Gastrocnemius medialis (tissue), 4 donors: ENCODE measurements around the gene KCNJ15. TPM values are rescaled to one million over a fixed set of nuclear protein-coding genes. Genes with fewer than 3 reads are reported as not detected.

Experiments used
- ATAC-seq, 2 donors: fragments of 150-250 bp; one replicate each; pipeline ENCODE4 v1.9.1; 2016
- DNase-seq, 2 donors: peaks; one replicate each; pipeline ENCODE4 v3.0.0-alpha.2; 2019
- H3K27ac ChIP-seq, 4 donors: fragments of 200-600 bp; sonication (generic); 1 replicate in 1 of 4; 2 replicates in 3 of 4; pipeline ENCODE4 v1.5.1; 2016 to 2018; ENCODE audit warnings: mild to moderate bottlenecking in 2 of 4, moderate library complexity in 1 of 4
- H3K27me3 ChIP-seq, 3 donors: fragments of 200-600 bp; sonication (generic) in 2 of 3; 1 replicate in 1 of 3; 2 replicates in 2 of 3; pipeline versions ENCODE4 v1.5.1 to v1.6.0; 2016 to 2019; ENCODE audit warnings: mild to moderate bottlenecking in 1 of 3, moderate library complexity in 1 of 3
- H3K36me3 ChIP-seq, 2 donors: fragments of 200-600 bp; sonication (generic) in 1 of 2; one replicate each; pipeline ENCODE4 v1.5.1; 2017 to 2018
- H3K4me1 ChIP-seq, 2 donors: fragments of 200-600 bp; sonication (generic) in 1 of 2; one replicate each; pipeline ENCODE4 v1.5.1; 2016 to 2017; ENCODE audit warnings: mild to moderate bottlenecking in 2 of 2
- H3K4me3 ChIP-seq, 4 donors: fragments of 200-600 bp; sonication (generic) in 3 of 4; 1 replicate in 1 of 4; 2 replicates in 3 of 4; pipeline ENCODE4 v1.5.1; 2016 to 2019; ENCODE audit warnings: mild to moderate bottlenecking in 2 of 4
- H3K9me3 ChIP-seq, 3 donors: fragments of 200-600 bp; sonication (generic) in 2 of 3; 1 replicate in 1 of 3; 2 replicates in 2 of 3; pipeline ENCODE4 v1.5.1; 2016 to 2019
- CTCF ChIP-seq, 5 experiments: fragments of 450-650 bp in 3 of 5; fragments of 200-600 bp in 2 of 5; sonication (generic) in 2 of 5; IDR thresholded peaks in 4 of 5; conservative IDR thresholded peaks in 1 of 5; 1 replicate in 4 of 5; 2 replicates in 1 of 5; pipeline ENCODE4 v1.5.1; 2016 to 2019; ENCODE audit warnings: antibody characterized with exemption in 5 of 5, mild to moderate bottlenecking in 3 of 5, moderate library complexity in 3 of 5
- POLR2A ChIP-seq, 2 donors: fragments of 450-650 bp; IDR thresholded peaks; one replicate each; pipeline ENCODE4 v1.6.1; 2017; ENCODE audit warnings: antibody characterized with exemption in 2 of 2, mild to moderate bottlenecking in 2 of 2, moderate library complexity in 2 of 2
- in situ Hi-C, 4 donors: fragments of 200-750 bp; cut with MboI; loops; one replicate each; pipeline versions ENCODE4 v1.15.0 to v1.8.0; 2017; ENCODE audit warnings: low sequenced_read_pairs in 4 of 4
- intact Hi-C: fragments of 100-400 bp; cut with DNase I; formaldehyde crosslinking; loops from one replicate; pipeline ENCODE4 v1.15.1; 2023; ENCODE audit warnings: low total_unique reads
- total RNA-seq, 4 donors: library from RNA; depleted of rRNA; stranded (reverse); fragments of >200 nt; gene quantifications; one replicate each; pipeline versions ENCODE4 v1.1.0 to v1.2.3, GENCODE V29; 2016

Gene KCNJ15
- total RNA-seq, 4 donors from 2014 or later = 0.24 to 1.5 (median 0.37) TPM

- DNase-seq = no peak
- peaks cover 0 to 6% of the 10 kb centered on the region in 2 donors for H3K4me1 ChIP-seq
- no peak overlapping the region for H3K27ac ChIP-seq
- no peak for ATAC-seq
- H3K36me3 ChIP-seq = no peaks in the 10 kb centered on the region
- intact Hi-C loops (no loop called here), in situ Hi-C loops (no loop called here)
- H3K27me3 ChIP-seq = no peaks in the 10 kb centered on the region
- H3K9me3 ChIP-seq = no peaks in the 10 kb centered on the region
- TF ChIP-seq CTCF (IDR thresholded peaks at IDR 0.05 in 4 of 5, conservative IDR thresholded peaks at IDR 0.05 in 1 of 5) = no peak
- no peak for TF ChIP-seq POLR2A (IDR thresholded peaks at IDR 0.05)
- H3K4me3 ChIP-seq = no peak overlapping the region
These were observed 41.1 kb downstream of the KCNJ15 start for GRCh38 chr21:38297871-38298270.

- in situ Hi-C loops (no loop called here), intact Hi-C loops (no loop called here)
- ATAC-seq (no peak), DNase-seq (no peak)
- TF ChIP-seq POLR2A (IDR thresholded peaks at IDR 0.05) = no peak
- Histone ChIP-seq H3K27ac (no peak overlapping the region), H3K9me3 (no peaks in the 10 kb centered on the region), H3K4me3 (no peak overlapping the region), H3K36me3 (no peaks in the 10 kb centered on the region), H3K27me3 (no peaks in the 10 kb centered on the region), H3K4me1 (peaks cover 0 to 6% of the 10 kb centered on the region in 2 donors)
These were observed 42.0 kb downstream of the KCNJ15 start for GRCh38 chr21:38298832-38299231.

- in situ Hi-C loops = no loop called here
- Histone ChIP-seq H3K27ac (no peak overlapping the region), H3K36me3 (no peaks in the 10 kb centered on the region), H3K4me1 (peaks cover 0 to 6% of the 10 kb centered on the region in 2 donors), H3K4me3 (no peak overlapping the region), H3K27me3 (no peaks in the 10 kb centered on the region), H3K9me3 (no peaks in the 10 kb centered on the region)
- intact Hi-C loops = no loop called here
- ATAC-seq = no peak
- DNase-seq = no peak
- TF ChIP-seq CTCF (IDR thresholded peaks at IDR 0.05 in 4 of 5, conservative IDR thresholded peaks at IDR 0.05 in 1 of 5) (no peak), POLR2A (IDR thresholded peaks at IDR 0.05) (no peak)
These were observed 42.9 kb downstream of the KCNJ15 start for GRCh38 chr21:38299671-38300070.

GRCh38 chr21:38300141-38300578, 43.4 kb downstream of the KCNJ15 start:
- DNase-seq (no peak), ATAC-seq (no peak)
- TF ChIP-seq CTCF (IDR thresholded peaks at IDR 0.05 in 4 of 5, conservative IDR thresholded peaks at IDR 0.05 in 1 of 5) = no peak
- no peak for TF ChIP-seq POLR2A (IDR thresholded peaks at IDR 0.05)
- intact Hi-C loops (no loop called here), in situ Hi-C loops (no loop called here)
- no peak overlapping the region for H3K27ac ChIP-seq
- no peaks in the 10 kb centered on the region for H3K36me3 ChIP-seq
- no peaks in the 10 kb centered on the region for H3K9me3 ChIP-seq
- peaks cover 0 to 6% of the 10 kb centered on the region in 2 donors for H3K4me1 ChIP-seq
- H3K27me3 ChIP-seq = no peaks in the 10 kb centered on the region
- no peak overlapping the region for H3K4me3 ChIP-seq

GRCh38 chr21:38301321-38302214, 44.8 kb downstream of the KCNJ15 start:
- ATAC-seq = no peak

More at GRCh38 chr21:38301321-38302214, 44.8 kb downstream of the KCNJ15 start:
- intact Hi-C loops = no loop called here
- in situ Hi-C loops = no loop called here
- no peak for DNase-seq
- H3K4me1 ChIP-seq = peaks cover 0 to 4% of the 10 kb centered on the region in 2 donors
- TF ChIP-seq CTCF (IDR thresholded peaks at IDR 0.05 in 4 of 5, conservative IDR thresholded peaks at IDR 0.05 in 1 of 5) (no peak), POLR2A (IDR thresholded peaks at IDR 0.05) (no peak)
- no peaks in the 10 kb centered on the region for H3K36me3 ChIP-seq
- H3K27me3 ChIP-seq = no peaks in the 10 kb centered on the region
- H3K4me3 ChIP-seq = no peak overlapping the region
- H3K9me3 ChIP-seq = no peaks in the 10 kb centered on the region
- H3K27ac ChIP-seq = no peak overlapping the region
